ENCODE results near the gene SNRNP27. TPM values are rescaled to one million over a fixed set of nuclear protein-coding genes. Genes with fewer than 3 reads are reported as not detected.
A peak's percentile ranks its signal among the peaks of the same experiment; 100 is the strongest.

Gene SNRNP27
- total and polyA plus RNA-seq, 9 of the 15 experiments (the other 6 are each of a cell fraction or from before 2014, with no cell fraction given), result 29.2 to 102 (median 65.7) TPM

GRCh38 chr2:69914950-69915945 is 21.5 kb downstream of the SNRNP27 start, which contains the start of gene MXD1 (continued):
- TF ChIP-seq THAP12 (CRISPR knock-in tag; IDR thresholded peaks at IDR 0.05), result peak; percentile 62; the same call in 1 of the 2 replicates
- TF ChIP-seq KDM5B (IDR thresholded peaks at IDR 0.05; ENCODE audit: insufficient replicate concordance, low read depth, low read length), result peak; percentile 70
- TF ChIP-seq U2AF1 (optimal IDR thresholded peaks at IDR 0.05; ENCODE audit: low read depth, low read length), result peak; percentile 70
- peak; percentile 12 to 73; a peak in 3 of 4 replicates for TF ChIP-seq MAZ (CRISPR knock-in tag; conservative IDR thresholded peaks at IDR 0.05 in 1 of 2, IDR thresholded peaks at IDR 0.05 in 1 of 2)
- TF ChIP-seq MTA1 (IDR thresholded peaks at IDR 0.05; ENCODE audit: borderline replicate concordance), result no peak
- TF ChIP-seq TAF15 (IDR thresholded peaks at IDR 0.05; ENCODE audit: low read depth, low read length), result no peak
- TF ChIP-seq RBFOX2 (IDR thresholded peaks at IDR 0.05; ENCODE audit: low read depth, low read length), result peak; percentile 85
- TF ChIP-seq ZNF174 (CRISPR knock-in tag; IDR thresholded peaks at IDR 0.05), result no peak
- TF ChIP-seq RFX7 (CRISPR knock-in tag; IDR thresholded peaks at IDR 0.05), result no peak
- TF ChIP-seq SOX6 (IDR thresholded peaks at IDR 0.05), result no peak
- peak; percentile 31; the same call in 1 of the 2 replicates for TF ChIP-seq ZFX (CRISPR knock-in tag; IDR thresholded peaks at IDR 0.05)
- no peak for TF ChIP-seq ZNF197 (CRISPR knock-in tag; IDR thresholded peaks at IDR 0.05; ENCODE audit: low read depth)
- no peak for TF ChIP-seq PRDM10 (IDR thresholded peaks at IDR 0.05; ENCODE audit: partially characterized antibody)
- no peak for TF ChIP-seq BCOR (IDR thresholded peaks at IDR 0.05)
- no peak for TF ChIP-seq ZNF133 (CRISPR knock-in tag; IDR thresholded peaks at IDR 0.05)
- TF ChIP-seq ZNF354B (CRISPR knock-in tag; IDR thresholded peaks at IDR 0.05), result no peak
- TF ChIP-seq ZNF584 (CRISPR knock-in tag; IDR thresholded peaks at IDR 0.05; ENCODE audit: low read depth), result no peak
- TF ChIP-seq ASH1L (IDR thresholded peaks at IDR 0.05; ENCODE audit: borderline replicate concordance, low read depth, partially characterized antibody), result no peak
- peak; percentile 84 for TF ChIP-seq RB1 (IDR thresholded peaks at IDR 0.05; ENCODE audit: low read depth)
- TF ChIP-seq SP2 (IDR thresholded peaks at IDR 0.05; ENCODE audit: extremely low read depth, low read depth, low read length, poor library complexity, severe bottlenecking), result peak; percentile 79
- TF ChIP-seq GABPB1 (CRISPR knock-in tag; IDR thresholded peaks at IDR 0.05), result no peak; the same call in 1 of the 2 replicates
- no peak for TF ChIP-seq ARHGAP35 (IDR thresholded peaks at IDR 0.05; ENCODE audit: partially characterized antibody)
